HG02970 (cell line): ENCODE data around the gene ASAP2.

Experiments used
- ATAC-seq: cut with Tn5 transposase; IDR thresholded peaks from one replicate; pipeline ENCODE4 v1.9.1; 2021; ENCODE audit warnings: mild to moderate bottlenecking, moderate library complexity, moderate number of reproducible peaks; ENCODE audit not compliant: unreplicated experiment, low FRiP score

ASAP2 gene

GRCh38 chr2:9179572-9180201 is 26.9 kb upstream of the ASAP2 start:
- ATAC-seq = no peak

DNA sequence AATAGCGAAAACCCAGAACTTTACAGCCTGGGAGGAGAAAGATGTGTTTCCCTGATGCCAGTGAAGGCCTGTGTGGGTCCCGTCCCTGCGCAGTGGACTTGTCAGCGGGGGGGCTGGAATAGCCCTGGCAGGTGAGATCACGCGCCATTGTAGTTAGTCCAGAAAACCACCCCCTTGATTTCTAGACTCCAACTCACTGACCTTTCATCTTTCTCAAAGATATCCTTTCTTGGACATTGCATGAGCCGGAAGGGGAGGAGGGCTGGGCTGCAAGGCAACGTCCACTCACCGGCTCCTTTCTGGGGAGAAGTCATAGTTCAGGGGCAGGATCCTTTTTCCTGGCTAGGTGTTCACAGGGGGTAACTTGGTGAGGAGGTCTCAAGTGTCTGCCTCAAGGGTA is 22.3 kb upstream of the ASAP2 start:
- no peak for ATAC-seq

DNA sequence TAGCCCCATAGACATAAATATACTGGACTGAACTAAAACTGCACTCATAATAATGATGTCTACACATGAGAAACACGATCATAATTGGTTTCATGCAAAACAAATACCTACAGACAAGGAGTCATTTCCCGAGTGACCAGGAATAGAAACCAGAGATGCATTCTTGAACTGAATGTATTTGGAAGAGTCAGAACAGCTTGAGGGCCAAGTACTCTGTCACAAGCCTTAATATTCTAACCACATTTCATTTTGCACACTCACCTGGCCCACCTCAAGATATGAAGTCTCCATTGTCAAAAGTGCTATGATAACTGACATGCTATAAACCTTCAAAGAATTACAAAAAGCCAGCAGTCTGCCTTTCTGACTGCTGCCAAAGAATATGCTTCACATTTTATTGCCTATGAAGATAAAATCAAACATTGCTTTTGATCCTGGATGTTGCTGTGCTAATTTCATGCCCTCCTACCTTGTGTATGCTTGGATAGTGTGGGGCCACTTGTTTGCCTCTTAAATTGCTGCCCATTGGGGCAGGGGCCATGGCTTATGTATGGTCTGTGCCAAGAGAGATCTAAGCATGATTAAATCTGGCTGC is 18.9 kb upstream of the ASAP2 start:
- ATAC-seq = no peak

DNA sequence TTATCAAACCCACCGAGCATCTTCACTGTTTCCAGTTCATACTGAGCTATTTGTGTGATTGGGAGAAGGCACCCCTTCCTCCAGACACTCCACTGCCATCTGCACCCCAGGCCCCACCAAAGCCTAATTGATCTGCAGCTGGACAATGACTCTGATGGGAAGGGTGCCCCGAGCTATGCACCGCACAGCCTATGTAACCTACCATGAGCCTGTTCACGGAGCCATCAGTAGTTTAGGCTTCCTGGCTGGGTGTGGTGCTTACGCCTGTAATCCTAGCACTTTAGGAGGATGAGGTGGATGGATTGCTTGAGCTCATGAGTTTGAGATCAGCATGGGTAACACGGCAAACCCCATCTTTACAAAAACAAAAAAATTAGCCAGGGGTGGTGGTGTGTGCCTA is 17.8 kb upstream of the ASAP2 start:
- no peak for ATAC-seq

- ATAC-seq = no peak
Measured at GRCh38 chr2:9189901-9190300, 16.7 kb upstream of the ASAP2 start.

DNA sequence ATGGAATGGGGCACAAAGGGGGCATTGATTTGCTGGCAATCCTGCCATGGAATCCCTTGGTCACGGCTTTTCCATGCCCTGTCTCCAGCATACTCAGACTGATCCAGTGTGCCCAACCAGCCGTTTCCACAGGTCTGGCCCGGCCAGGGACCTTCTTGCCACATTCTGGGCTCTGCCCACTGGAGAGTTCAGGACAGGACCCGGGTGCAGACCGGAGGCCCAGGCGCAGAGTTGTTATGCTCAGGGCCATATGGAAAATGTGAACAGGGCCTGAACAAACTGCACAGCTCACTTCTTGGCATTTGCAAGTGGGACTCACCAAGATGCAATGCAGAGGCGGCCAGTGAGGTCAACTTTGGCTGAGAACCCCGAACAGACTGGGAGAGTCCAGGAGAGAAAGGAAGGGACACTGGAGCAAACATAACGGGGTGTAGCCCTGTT is 15.6 kb upstream of the ASAP2 start:
- no peak for ATAC-seq

DNA sequence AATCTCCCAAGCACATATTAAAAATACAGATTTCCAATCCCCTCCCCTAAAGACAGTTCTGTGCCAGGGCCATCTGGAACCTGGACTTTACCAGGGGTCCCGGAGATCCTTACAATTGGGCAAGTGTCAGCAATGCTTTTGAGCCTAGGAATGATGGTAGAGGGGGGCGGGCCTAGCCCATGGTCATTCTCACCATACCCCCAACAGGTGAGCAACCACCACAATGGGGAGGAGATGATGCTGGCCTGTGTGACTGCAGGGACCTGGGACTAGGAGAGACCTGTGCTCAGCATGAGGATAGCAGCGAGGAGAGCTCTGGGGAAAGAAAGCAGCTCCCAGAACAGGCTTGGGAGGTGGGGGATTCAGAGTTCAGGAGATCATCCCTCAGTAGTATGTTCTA is 13.9 kb upstream of the ASAP2 start:
- ATAC-seq = no peak

DNA sequence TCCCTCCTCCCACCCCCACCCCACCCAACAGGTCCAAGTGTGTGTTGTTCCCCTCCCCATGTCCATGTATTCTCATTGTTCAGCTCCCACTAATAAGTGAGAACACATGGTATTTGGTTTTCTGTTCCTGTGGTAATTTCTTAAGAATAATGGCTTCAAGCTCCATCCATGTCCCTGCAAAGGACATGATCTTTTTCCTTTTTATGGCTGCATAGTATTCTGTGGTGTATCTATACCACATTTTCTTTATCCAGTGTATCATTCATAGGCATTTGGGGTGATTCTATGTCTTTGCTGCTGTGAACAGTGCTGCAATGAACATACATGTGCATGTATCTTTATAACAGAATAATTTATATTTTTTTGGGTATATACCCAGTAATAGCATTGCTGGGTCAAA is 12.3 kb upstream of the ASAP2 start:
- ATAC-seq = no peak

- no peak for ATAC-seq
Measured at GRCh38 chr2:9196637-9197036, 10.0 kb upstream of the ASAP2 start.

GRCh38 chr2:9197916-9198315 is 8.7 kb upstream of the ASAP2 start:
- ATAC-seq = no peak

DNA sequence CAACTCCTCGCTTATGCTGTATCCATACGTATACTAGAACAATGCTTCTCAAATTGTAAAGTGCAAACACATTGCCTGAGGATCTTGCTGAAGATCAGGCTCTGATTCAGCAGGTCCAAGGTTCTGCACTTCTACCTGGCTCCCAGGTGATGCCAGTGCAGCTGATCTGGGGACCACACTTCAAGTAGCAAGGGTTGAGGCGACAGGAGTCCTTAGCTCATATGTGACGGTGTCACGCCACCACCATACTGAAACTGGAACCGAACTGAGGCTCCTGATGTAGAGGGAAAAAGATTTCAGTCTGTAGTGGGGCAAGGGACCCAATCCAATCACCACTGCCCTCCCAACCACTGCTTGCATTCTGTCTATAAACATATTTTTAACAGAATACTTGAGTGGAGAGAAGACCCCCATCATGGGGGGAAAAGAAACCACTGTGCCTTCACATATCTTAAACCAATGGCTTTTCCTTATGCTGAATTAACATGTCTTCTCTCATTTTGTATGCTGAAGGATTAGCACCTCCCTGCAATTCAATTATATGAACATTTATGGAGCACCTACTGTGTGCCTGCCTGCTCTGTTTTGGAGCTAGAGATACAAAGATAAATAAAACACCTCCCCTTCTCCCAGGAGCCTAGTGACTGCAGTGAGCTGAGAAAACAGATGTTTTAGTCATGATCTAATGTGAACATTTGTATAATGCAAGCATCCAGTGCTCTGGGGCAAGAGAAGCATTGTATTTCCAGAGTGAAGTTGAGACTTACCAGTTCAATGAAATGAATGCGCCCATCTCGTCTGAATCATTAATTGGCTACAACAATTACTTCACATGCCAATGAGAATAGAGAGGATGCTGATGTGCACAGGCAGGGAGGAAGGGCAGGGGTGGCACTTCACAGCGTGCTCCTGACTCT is 6.6 kb upstream of the ASAP2 start:
- ATAC-seq = no peak

GRCh38 chr2:9200633-9201015 is 6.0 kb upstream of the ASAP2 start:
- no peak for ATAC-seq

- ATAC-seq = no peak
Measured at GRCh38 chr2:9201185-9201891, 5.3 kb upstream of the ASAP2 start.

- ATAC-seq = no peak
Measured at GRCh38 chr2:9203006-9203405, 3.6 kb upstream of the ASAP2 start.

- no peak for ATAC-seq
Measured at GRCh38 chr2:9203876-9204275, 2.7 kb upstream of the ASAP2 start.

DNA sequence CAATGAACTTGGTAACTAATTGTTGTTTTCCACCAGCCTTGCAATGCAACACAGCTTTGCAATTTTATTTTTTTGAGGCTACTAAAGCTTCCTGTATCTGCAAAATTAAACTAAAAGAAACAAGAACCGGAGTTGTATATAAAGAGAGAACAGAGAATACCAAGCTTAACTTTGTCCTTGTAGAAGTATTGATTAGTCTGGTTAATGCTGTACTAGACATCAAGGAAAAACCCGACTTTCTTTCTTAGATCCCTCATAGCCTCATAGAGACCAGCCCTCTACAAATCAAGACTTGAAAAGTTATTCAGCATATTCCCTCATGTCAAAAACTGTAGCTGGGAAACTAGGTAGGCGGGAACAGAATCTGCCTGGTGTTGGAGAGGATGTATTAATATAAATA is 1.7 kb upstream of the ASAP2 start:
- ATAC-seq = no peak

GRCh38 chr2:9205486-9205885 is 1.1 kb upstream of the ASAP2 start:
- ATAC-seq = no peak

- ATAC-seq = no peak
Measured at GRCh38 chr2:9206991-9207640, 504 bp downstream of the ASAP2 start.

DNA sequence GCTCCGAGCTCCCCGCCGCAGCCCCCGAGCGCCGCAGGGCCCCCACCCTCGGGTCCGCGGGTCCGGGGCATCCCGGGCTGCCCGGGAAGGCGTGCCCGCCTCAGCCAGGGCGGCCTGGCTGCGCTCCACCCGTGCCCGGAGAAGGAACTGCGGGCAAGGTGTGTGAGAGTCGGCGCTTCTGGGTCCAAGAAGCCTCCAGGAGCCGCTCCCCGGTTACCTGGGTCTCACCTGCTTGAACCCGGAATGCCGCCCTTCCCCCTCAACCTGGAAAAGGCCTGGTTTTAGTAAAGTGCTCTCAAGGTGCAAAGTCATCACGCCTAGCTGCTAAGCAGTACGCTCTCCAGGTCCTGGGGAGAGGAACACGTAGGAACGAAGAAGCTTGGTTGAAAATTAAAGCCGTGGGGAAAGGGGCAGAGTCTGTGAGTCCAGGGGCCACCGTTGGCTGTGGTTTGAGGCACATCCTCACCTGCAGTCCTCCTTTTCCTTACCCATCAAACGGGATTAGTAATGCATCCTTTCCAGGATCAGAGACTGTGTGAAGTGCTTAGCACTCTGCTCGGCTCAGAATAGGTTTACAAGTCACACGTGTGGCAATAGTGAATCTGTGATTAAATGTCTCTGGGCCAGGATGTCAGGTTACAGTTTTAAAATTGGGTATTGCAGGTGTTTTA is 1.2 kb downstream of the ASAP2 start:
- ATAC-seq = no peak

DNA sequence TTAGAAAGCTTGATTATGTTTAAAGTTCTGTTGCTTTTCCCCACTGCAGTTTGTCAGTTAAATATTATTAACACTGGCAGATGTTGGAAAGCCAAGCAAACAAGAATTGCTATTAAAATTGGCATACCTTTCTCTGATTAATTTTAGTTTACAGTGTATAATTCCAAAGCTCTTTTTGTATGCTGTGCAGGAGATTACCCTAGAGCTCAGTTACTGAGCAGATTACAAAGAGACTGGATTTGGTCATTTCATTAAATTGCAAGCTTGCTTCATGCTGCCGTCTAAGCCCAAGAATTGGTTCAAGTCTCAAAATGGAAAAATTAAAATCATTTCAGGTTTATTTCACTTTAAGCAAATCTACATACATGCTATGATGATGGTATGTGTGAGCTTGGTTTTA is 2.3 kb downstream of the ASAP2 start:
- ATAC-seq = no peak
